NCI-H2196 (cell line): Measurements from ENCODE around the gene CTDP1.
"Not testable (repeated sequence)": the region's sequence is repeated elsewhere in the genome, so short reads cannot be mapped to it uniquely, and the experiment has no call there.

ENCODE experiments used
- DNase-seq: peaks from one replicate; lab custom pipeline; 2025; ENCODE audit not compliant: unreplicated experiment; lab: John Stamatoyannopoulos, UW

CTDP1 gene

DNA sequence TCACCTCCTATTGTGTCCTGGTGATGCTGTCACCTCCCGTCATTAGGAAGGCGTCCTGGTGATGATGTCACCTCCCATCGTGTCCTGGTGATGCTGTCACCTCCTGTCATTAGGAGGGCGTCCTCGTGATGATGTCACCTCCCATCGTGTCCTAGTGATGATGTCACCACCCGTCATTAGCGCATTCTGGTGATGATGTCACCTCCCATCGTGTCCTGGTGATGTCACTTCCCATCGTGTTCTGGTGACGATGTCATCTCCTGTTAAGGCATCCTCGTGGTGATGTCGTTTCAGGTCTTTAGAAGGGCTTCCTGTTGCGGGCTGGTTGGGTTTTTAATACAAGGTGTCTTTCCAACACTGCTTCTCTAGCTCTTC lies 40.7 kb downstream of the CTDP1 start:
- no peak for DNase-seq

DNA sequence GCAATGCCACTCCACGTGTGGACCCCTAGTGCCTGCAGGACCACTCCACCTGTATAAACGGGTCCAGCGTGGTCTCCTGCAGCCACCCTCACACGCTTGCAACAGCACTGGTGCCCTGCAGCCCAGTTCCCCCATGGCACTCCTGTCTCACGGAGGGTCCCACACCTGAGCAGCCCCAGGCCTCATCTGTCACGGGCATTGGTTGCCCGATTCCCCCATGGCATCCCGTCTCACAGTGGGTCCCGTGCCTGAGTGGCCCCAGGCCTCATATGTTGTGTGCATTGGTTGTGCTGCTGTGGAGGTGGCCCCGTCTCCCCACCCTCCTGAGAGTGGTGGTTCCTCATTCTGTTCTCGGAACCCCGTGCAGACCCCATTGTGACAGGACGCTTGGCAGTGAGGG lies 43.4 kb downstream of the CTDP1 start:
- DNase-seq = no peak

DNA sequence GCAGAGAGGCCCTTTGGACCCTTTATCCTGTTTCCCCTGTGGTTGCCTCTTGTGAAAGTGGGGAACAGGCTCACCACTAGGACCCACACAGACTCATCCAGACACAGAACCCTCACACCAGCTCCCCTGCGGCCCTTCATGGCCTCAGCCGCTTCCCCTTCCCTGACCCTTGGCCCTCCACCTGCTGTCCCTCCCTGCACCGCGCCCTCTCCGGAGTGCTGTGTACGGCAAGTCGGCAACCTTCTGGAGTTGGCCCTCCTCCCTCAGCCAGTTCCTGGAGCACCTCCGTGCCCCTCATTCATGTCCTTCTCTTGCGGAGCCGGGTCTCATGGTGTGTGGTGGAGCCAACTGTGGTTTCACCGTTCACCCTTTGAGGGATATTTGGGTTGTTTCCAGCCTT lies 44.0 kb downstream of the CTDP1 start:
- no peak for DNase-seq

DNA sequence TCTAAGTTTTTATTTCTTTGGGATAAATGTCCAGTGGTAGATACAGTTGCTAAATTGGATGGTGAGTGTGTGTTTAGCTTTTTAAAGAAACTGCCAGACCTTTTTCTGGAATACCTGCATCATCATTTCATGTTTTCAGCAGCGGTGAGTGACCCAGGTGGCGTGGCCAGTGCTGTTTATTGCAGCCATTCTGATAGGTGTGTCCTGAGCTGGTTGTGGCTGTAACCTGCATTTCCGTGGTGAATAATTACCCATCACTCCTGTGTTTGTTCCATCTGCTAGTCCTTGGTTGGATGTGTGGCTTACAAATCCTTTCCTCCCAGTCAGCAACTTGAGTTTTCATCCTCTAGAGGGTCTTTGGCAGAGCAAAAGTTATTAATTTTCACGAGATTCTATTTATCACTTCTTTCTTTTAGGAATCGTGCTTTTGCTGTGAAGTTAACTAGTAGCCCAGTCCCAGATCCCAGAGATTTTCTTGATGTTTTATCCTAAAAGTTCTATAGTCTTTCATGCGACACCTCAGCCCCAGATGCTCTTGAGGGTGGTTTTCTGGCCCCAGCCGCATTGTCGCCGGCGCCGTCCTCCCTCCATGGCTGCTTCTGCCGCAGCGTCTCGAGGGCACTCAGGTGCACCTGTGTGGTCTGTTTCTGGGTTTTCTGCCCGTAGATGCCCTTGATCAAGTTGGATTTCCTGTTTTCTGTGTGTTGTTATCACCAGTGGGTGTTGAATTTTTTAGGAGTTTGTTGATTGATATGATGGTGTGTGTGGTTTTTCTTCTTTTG lies 44.9 kb downstream of the CTDP1 start:
- DNase-seq = no peak

DNA sequence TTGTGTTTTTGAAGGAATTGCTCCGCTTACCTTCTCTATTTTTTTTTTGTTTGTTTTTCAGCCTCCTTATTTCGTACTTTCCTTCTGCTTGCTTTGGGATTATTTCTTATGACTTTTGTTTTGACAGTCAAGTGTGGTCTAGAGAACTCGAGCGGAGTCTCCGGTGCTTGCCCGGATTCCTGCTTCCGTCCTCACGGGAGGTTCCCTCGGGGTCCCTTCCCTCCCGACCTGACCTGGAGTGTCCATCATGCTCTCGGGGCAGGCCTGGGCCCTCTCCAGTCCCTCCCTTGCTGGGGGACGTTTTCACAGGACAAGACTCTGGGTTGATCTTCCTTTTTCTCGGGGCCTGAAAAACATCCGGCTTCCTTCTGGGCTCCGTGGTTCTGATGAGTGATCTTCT lies 45.9 kb downstream of the CTDP1 start:
- DNase-seq = no peak

DNA sequence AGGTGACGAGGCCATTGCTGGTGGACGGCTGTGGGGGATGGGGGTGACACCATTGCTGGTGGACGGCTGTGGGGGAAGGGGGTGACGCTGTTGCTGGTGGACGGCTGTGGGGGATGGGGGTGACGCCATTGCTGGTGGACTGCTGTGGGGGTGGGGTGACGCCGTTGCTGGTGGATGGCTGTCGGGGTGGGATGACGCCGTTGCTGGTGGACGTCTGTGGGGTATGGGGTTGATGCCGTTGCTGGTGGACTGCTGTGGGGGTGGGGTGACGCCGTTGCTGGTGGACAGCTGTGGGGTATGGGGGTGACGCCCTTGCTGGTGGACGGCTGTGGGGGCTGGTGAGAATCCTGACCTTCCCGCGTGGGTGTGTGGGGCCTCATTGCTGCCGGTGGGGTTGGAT lies 47.1 kb downstream of the CTDP1 start:
- DNase-seq = no peak

DNA sequence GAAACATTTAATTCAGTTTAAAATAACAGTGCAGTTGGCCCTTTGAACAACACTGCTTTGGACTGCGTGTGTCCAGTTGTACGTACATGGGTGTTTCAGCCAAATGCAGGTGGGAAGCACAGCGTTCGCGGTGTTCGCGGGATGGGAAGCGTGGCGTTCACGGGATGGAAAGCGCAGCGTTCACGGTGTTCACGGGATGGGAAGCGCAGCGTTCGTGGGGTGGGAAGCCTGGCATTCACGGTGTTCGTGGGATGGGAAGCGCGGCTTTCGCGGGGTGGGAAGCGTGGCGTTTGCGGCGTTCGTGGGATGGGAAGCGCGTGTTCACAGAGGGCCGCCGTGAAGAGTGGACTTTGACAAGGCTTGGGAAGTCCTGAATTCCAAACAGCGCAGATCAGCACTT lies 47.6 kb downstream of the CTDP1 start:
- no peak for DNase-seq

DNA sequence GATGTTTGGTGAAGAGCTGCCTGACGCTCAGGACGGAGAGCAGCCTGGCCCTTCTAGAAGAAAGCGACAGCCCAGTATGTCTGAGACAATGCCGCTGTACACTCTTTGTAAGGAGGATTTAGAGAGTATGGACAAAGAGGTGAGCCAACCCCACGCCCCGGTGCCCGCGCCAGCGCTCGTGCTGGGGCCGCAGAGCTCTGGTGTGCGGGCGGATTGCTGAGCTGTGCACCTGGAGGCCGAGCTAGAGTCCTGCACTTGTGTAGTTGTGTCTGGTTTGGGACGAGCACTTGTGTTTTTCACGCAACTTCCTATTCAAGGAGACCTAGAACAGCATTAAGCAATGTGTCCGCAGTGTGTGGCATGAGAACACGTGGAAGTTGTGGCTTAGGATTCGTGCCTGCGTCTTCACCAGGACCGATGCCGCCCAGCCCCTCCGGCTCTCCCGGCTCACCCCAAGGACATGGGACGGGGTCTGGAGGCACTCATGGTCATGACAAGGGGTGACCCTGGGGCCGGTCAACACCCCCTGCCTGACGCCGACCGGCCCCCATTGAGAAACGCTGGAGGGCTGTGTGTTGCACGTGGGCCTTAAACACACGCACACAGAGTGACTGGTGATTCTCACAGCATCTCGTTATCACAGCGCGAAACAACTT lies 49.5 kb downstream of the CTDP1 start:
- no peak for DNase-seq

DNA sequence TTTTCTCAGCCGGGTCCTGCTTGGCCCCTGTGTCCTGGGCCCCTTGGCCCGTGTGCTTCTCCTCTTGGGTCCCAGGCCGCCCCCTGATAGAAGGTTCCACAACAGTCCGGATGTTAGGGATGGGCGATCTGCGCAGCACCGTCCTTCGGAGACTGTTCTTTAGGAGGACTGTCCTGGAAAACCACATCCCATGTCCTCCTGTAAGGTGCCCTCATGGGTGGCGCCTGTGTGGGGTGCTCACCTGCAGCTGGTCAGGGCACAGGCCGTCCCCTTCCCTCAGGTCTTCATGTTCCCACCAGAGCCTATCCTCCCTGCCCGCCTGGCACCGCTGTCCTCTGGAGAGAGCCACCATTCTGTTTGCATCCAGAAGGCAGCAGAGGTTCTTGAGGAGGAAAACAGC lies 50.0 kb downstream of the CTDP1 start:
- DNase-seq = no peak

DNA sequence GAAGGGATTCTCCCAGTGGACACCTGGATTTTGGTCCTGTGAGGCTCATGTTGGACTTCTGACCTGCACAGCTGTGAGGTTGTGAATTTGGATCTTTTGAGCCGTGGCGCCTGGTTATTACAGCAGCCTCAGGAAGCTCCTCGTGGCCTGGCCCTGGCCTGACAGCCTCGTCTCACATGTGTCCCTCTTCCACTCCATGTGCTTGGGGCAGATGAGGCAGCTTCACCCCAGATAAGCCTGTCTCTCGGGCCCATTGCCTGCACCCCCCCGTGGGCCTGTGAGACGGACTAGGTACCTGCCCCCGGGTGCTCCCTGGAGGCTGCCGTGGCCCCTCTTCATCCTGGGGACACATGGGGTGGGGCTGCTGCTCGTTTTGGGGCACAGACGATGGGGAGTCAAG lies 51.2 kb downstream of the CTDP1 start:
- DNase-seq = no peak

DNA sequence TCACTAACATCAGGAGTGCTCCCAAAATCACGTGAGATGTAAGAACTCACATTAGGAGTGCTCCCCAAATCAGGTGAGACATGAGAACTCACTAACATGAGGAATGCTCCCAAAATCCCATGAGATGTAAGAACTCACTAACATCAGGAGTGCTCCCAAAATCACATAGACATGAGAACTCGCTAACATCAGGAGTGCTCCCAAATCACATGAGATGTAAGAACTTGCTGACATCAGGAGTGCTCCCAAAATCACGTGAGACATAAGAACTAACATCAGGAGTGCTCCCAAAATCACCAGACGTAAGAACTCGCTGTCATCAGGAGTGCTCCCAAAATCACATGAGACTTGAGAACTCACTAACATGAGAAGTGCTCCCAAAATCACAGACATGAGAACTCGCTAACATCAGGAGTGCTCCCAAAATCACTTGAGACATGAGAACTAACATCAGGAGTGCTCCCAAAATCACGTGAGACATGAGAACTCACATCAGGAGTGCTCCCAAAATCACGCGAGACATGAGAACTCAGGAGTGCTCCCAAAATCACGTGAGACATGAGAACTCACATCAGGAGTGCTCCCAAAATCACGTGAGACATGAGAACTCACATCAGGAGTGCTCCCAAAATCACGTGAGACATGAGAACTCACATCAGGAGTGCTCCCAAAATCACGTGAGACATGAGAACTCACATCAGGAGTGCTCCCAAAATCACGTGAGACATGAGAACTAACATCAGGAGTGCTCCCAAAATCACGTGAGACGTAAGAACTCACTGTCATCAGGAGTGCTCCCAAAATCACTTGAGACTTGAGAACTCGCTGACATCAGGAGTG lies 52.5 kb downstream of the CTDP1 start:
- not testable (repeated sequence) for DNase-seq

DNA sequence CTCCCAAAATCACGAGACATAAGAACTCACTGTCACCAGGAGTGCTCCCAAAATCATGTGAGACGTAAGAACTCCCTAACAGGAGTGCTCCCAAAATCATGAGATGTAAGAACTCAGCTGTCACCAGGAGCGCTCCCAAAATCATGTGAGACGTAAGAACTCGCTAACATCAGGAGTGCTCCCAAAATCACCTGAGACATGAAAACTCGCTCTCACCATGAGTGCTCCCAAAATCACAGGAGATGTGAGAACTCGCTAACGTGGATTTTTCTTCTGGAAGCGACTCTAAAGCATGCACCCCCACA lies 53.1 kb downstream of the CTDP1 start:
- no peak for DNase-seq

DNA sequence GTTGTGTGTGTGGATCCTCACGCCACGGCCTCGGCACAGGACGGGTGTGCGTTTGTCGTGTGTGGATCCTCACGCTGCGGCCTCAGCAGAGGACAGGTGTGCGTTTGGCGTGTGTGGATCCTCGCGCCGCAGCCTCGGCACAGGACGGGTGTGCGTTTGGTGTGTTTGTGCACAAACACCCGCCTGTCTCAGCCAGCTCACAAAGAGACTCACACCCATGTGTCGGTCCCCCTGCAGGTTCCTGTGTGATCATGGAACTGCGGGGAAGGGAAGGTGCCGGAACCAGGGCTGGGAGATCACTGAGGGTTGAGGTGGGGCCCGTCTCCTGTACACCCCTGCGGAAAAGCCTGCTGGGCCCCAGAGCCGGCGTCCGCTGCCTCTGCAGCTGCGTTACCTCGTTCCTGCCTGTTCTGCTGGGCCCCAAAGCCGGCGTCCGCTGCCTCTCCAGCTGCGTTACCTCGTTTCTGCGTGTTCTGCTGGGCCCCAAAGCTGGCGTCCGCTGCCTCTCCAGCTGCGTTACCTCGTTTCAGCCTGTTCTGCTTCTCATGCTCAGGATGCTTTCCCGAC lies 53.6 kb downstream of the CTDP1 start:
- DNase-seq = no peak

DNA sequence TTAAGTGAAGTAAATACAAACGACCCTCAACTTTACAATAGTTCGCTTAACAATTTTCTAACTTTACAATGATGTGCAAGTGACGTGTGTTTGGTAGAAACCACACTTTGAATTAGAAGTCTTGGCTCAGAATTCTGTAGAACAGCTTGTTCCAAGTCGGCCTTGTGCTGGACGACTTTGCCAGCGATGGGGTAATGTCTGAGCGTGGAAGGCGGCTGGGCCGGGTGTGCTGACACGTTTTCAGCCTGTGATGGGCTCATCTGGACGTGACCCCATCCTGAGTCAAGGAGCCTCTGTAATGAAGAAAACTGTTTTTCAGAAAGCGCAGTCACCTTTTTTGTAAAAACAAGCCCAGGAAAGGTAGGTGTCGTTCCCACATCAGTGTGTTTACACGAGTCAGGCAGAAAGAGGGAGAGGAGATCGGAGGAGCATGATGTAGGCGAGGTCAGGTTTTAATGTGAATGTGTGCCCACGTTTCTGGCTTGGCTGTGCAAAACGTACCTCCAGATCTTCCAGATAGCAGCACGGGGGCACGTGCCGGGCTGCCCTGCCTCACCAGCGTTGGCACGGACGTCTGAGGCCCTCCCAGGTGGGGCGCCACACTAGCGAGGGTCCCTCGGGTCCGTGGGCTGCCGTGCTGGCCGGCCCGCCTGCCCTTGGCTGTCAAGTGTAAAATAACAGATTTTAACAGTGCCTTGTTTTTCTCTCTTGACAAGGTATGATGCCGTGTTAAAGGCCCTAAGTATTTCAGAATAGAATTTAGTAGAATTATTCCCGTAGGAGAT lies 54.6 kb downstream of the CTDP1 start:
- DNase-seq = no peak

DNA sequence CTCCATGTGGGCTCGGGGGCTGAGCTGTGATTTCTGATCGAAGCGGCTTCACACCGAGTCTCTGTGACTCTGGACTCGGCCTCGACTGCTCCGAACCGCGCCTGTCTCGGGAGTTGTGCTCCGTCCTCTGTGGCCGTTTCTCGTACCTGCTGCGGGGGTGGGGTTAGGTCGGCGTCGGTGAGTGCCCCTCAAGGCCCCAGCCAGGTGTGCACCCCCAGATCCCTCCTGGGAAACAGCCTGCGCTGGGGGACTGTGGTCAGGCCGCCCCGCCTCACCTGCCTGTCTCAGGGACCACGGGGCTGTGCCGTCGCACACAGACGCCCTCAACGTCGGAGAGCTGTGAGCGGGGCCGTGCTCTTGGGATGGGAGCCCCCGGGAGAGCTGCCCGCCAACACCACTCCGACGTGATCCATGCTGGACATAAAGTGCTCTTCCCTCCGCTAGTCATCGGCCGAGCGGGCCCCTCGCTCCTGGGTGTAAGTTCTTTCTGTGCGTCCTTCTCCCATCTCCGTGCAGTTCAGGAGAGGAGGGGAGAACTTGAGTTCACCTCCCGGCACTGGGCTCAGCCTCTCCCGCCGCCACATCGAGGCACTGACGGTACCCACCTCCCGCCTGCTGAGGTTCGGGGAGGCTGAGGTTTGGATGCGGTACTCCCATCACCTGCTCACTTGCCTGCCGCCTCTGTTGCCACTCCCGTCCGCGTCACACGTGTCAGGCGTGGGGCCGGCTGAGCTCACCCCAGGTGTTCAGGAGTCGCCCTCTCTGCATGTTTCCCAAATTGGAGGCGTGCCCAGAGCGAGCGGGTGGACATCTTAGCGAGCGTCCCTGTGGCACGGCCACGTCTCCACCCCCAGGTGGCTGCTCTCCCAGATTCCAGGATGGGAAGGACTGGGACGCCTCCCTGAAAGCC lies 55.7 kb downstream of the CTDP1 start:
- no peak for DNase-seq

DNA sequence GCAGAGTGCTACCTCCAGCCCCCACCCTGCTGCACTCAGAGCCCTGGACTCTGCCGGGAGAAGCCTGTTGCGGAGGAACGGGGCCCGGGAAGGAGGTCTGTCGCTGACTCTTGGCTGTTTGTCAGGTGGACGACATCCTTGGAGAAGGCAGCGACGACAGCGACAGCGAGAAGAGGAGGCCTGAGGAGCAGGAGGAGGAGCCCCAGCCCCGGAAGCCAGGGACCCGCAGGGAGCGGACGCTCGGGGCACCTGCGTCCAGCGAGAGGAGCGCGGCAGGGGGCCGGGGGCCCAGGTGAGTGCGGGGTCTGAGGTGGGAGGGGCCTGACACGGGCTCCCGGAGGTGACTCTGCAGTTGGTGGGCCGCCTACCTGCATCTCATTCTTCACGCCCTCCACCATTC lies 56.6 kb downstream of the CTDP1 start:
- DNase-seq = no peak

DNA sequence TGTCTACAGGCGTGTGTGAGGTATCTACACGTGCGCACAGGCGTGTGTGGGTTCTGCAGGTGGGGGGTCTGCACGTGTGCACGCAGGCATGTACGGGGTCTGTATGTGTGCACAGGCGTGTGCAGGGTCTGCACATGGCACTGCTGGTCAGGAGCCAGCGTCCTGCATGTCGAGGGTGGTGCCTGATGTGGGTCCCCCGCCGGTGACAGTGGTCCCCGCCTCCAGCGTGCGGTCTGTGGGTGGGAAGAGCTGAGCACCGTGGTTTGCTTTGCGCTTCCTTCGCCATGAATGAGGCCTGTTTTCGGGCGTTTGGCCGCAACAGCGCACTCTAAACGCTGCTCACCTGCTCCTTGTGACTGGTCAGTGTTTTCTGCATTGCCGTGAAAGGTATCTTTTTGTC lies 57.2 kb downstream of the CTDP1 start:
- no peak for DNase-seq

DNA sequence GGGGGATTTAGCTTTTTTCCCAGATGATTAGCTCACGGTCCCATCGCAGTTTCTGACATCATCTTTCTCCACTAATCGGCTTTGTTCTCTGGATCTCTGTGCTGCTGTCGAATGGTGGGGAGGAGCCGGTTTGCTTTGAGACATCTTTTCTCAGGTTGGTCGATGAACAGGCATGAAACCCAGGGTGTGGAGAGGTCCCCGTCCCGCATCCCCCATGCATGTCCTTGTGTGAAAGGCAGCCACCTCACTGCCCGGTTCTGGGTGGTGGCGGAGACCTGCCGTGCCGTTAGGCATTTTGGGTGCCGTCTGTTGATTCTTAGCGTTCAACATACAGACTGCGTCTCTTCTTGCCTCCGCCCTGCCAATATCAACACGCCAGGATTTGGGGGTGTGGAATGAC lies 57.8 kb downstream of the CTDP1 start:
- no peak for DNase-seq

DNA sequence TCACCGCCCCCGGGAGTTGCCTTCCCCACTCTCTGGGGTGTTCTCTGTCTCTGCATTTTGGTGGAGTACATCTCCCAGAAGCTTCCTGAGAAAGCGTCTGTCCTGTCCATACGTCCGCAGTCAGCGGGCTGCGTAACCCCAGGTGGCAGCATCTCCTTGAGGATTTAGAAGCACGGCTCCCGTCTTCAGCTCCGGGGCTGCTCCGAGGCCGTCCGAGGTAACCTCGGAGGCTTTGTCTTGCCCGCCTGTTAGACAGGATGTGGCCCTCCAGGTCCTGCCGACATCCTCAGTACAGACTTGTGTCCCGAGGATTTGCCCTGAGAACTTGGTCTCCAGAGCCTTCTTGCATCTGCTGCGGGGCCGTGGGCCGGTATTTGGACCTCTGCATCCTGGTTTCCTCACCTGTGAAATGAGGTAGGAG lies 58.4 kb downstream of the CTDP1 start:
- no peak for DNase-seq
